GM19023 (cell line): ENCODE measurements around the gene TRMT2A.

ENCODE experiments used
- ATAC-seq: cut with Tn5 transposase; IDR thresholded peaks from one replicate; pipeline ENCODE4 v1.9.1; 2021; ENCODE audit warnings: mild to moderate bottlenecking, moderate library complexity; ENCODE audit not compliant: unreplicated experiment

Gene TRMT2A

GRCh38 chr22:20107951-20108756 is 8.9 kb downstream of the TRMT2A start:
- no peak for ATAC-seq

GRCh38 chr22:20107471-20107901 is 9.5 kb downstream of the TRMT2A start:
- no peak for ATAC-seq

- no peak for ATAC-seq
These were observed 10.2 kb downstream of the TRMT2A start for GRCh38 chr22:20106849-20107237.

GRCh38 chr22:20106205-20106848 is 10.7 kb downstream of the TRMT2A start:
- ATAC-seq = no peak

GRCh38 chr22:20105456-20106204 is 11.4 kb downstream of the TRMT2A start:
- ATAC-seq = no peak

- no peak for ATAC-seq
These were observed 14.7 kb downstream of the TRMT2A start for GRCh38 chr22:20102203-20102780.

- ATAC-seq = no peak
These were observed 15.4 kb downstream of the TRMT2A start for GRCh38 chr22:20101638-20102037.

- ATAC-seq = no peak
These were observed 17.8 kb downstream of the TRMT2A start for GRCh38 chr22:20099099-20099711.

GRCh38 chr22:20096574-20097420 is 20.2 kb downstream of the TRMT2A start:
- no peak for ATAC-seq

GRCh38 chr22:20095521-20095920 is 21.5 kb downstream of the TRMT2A start:
- no peak for ATAC-seq

GRCh38 chr22:20094197-20094807 is 22.7 kb downstream of the TRMT2A start:
- no peak for ATAC-seq

GRCh38 chr22:20093418-20094196 is 23.4 kb downstream of the TRMT2A start:
- ATAC-seq = no peak

- ATAC-seq = no peak
These were observed 24.6 kb downstream of the TRMT2A start for GRCh38 chr22:20092477-20092854.

- no peak for ATAC-seq
These were observed 25.1 kb downstream of the TRMT2A start for GRCh38 chr22:20091690-20092476.

GRCh38 chr22:20090730-20091240 is 26.2 kb downstream of the TRMT2A start:
- no peak for ATAC-seq

- ATAC-seq = no peak
These were observed 26.9 kb downstream of the TRMT2A start for GRCh38 chr22:20089977-20090729.
